HG03135 (cell line): Measurements from ENCODE around the gene SIPA1.

Experiments used
- ATAC-seq: cut with Tn5 transposase; IDR thresholded peaks from one replicate; pipeline ENCODE4 v1.9.1; 2021; ENCODE audit warnings: mild to moderate bottlenecking, moderate library complexity; ENCODE audit not compliant: unreplicated experiment

Gene SIPA1

DNA sequence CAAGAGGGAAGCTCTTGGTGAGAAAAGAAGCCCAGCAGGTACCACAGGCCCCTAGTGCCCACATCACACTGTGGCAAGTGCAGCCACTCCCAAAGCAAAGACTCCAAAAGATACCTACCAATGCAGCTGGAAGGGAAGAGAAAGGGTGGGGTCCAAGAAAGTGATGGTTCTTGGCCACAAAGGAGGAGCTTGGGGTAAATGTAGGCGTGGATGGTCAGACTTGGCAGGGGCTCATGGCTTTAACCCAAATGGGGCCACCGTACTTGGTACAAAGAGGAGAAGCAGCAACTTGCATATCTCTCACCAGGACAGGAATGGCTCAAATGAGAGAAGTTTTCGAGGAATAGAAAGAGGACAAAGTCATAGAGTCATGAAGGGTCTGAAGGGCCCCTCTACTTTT lies 28.7 kb upstream of the SIPA1 start:
- no peak for ATAC-seq

DNA sequence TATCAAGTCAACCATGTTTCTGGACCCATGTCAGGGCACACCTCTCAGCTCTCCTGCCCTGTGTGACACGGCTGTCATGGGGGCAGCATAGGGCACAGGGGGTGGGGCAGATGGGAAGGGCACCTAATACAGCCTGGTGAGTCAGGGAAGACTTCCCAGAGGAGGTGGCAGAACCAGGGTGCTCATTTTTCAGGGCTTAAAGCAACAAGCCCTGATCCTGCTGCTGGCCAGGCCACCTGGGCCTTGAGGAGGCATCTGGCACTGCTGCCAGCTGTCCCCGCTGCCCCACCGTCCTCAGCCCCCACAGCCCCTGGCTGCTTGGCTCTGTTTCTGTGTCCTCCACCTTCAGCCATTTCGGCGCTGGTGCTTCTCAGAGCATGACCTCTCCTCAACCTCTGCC lies 28.2 kb upstream of the SIPA1 start:
- ATAC-seq = no peak

DNA sequence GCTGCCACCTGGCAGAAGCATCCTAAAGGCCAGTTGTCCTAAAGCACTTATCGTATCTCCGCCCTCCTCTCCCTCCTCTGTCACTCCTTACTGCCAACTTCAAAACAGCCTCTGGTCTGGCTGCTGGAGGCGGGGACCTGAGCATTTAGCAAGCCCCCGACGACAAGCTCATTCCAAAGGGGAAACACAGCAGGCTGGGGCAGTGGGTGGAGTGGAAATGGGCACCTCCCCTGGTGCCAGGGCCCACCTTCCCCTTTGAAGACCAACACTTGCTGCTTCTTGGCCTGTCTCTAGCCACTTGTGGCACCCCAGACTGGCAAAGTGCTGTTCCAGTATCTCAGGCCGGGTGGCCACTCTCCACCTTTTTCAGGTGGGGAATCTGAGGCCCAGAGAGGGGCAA lies 27.5 kb upstream of the SIPA1 start:
- no peak for ATAC-seq

DNA sequence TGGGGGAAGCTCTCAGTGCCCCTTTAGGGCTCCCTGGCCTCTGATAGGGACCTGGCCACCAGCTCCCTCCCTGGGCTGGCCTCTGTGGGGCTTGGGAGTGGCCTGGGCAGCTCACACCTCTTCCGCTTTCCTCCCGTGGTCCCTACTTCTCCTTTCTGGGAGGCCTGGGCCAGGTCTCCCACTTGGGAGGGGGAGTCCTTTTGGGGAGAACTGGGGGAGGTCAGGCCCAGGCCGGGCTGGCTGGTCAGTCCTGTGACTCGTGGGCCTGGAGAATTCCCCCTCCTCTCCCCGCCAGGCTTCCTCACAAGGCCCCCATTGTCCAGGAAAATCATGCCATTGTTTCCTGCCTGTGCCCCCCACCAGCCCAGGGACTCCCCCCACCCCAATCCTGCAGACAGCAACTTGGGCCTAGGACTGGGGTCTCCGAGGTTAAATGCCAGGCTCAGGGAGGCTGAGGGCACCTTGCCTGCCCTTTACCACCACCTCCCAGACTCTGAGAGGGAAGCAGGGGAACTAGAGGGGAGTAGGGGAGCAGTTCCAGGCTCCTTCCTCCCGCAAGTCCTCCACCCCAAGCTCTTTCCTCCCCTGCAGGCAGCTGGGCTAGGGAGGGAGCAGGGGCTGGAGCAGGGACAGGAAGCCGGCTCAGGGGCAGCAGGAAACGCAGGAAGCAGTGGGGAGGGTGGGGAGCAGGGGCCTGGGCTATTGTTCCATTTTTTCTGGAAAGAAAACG lies 26.7 kb upstream of the SIPA1 start:
- no peak for ATAC-seq

DNA sequence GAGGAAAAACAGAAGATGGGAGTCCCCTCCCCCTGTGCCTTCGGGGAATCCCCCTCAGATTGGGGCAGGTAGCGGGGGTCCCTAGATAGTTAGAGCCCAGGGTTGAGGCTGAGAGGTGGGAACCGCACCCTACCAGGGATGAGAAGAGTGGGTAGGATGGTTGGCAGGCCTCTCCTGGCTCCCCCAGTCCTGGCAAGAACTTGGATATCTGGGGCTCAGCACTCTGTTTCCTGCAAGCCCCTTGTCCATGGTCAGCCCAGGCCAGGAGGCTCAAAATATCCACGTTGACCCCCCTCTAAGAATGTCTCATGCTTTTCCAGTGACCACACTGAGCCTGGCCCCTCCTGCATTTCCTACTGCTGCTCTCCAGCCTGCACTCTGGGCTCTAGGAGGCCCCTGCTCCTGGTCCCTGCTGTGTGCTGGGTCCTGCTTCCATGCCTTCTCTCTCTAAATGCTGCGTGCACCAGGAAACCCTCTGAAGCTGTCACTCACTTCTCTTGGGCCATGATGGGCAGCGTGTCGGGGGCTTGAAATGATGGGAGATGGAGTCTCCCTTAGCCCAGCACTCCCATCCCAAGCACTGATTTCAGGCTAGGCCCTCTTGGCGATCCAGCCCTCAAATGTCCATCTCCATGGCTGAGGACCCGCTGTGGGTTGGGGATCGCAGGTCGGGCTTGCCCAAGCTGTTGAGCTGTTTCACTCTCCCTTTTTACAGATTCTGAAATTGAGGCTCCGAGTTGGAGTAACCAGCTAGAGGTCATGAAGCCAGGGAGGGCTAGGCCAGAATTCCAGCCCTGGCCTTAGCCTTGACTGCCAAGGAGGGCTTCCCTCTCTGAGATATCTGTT lies 25.9 kb upstream of the SIPA1 start:
- no peak for ATAC-seq

DNA sequence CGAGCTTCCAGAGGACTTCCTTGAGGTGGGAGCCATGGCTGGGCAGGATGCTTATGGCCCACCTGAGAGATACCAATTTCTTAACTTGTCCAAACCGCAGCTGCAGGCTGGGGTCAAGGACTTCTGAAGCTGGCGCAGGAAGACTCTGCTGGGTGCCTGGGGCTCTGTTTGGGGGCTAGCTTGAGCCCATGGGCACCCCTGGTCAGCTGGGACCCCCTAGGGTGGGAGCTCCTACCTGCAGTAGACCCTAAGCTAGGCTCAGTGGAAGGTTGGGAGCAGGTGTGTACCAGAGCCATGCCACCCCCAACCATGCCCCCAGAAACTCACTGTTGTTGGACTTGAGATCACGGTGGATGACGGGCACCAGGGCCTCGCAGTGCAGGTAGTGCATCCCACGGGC lies 25.2 kb upstream of the SIPA1 start:
- ATAC-seq = no peak

DNA sequence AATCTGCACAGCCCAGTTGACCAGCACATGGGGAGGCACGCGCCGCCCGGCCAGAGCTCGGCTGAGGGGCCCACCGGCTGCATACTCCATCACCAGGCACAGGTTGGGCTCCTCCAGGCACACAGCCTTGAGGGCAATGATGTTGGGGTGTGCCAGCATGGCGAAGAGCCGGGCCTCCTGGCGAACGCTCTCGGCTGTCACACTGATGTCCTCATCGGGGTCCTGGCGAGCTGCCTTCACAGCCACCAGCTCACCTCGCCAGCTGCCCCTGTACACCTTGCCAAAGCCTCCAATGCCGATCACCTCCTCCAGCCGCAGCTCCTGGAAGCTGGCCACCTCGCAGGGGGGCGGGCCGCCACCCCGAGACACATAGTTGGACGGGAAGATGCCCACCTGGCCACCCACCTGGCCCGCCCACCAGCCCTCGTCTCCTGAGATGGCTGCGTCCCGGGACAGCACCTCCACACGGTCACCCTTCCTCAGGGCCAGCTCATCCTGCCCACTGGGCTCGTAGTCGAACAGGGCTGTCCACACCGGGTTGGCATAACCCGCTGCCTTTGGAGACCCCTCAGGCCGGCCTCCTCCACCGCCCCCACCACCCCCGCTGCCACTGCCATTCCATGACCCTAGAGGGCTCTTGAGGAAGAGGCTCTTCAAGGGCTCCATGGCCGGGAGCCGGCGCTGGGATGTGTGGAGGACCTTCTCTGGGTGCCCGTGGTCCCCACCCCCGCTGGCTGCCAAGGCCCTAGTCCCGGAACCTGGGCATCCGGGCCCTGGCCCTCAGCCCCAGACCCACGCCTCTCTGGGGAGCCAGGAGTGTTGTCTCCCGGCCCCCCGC lies 24.6 kb upstream of the SIPA1 start:
- ATAC-seq = no peak

DNA sequence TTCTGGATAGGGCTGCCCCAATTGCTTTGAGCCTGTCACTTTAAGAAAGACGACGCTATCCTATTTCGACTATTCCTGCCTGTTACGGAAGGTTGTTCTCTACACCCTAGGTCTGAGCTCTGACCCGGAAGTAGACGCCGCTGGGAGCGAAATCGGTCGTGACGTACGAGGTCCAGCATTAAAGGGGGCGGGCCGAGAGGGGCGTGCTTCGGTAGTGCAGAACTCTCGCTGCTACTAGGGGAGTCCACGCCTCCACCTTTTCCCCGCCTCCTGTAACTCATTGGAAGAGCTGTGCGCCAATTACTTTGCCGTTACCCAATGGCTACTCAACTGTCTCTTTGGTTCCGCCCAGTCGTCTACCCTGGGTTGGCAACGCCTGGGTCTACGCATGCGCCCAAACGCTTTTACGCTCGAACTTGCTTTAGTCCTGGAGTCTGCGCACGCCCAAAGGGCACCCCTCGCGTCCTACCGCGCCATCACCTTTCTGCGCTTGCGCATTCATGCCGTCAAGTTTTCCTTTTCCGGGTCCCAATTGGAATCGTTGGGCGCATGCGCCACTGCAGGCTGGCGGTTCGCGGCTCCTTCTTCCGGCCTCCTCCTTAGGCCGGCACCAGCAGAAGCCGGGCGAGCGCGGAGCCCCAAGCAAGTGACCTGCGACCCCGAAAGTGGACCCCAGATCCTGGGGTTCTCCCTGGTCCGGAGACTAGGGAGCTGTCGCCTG lies 22.5 kb upstream of the SIPA1 start, which contains the start of gene PCNX3:
Gene PCNX3 (plus strand): TSS at position 548 of the 721 bp plus-strand sequence. CDS start 536 bp downstream, outside the sequence.
- ATAC-seq = peak; percentile 79

DNA sequence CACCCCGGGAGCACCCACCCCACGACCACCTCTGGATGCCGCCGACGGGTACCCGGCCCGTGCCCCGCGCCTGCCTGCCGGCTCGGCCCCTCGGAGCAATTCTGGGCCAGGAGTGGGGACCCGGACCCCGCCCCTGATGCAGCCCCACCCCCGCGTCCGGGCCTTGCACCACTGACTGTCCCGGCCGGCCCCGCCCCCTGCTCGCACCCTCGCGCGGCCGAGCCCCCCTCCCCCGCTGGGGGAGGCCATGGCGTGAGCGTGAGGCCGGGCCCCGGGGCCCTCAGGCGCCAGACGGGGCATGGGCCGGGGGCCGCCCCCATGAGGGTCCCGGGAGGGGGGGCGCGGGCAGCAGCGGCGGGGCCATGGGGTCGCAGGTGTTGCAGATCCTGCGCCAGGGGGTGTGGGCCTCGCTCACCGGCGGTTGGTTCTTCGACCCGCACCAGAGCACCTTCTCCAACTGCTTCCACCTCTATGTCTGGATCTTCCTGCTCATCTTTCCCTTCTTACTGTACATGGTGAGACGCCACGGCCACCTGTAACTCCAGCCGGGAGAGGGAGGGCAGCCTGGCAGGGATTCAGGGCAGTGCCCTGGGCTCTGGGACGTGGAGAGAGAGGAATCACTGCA lies 21.8 kb upstream of the SIPA1 start:
- peak; percentile 3 for ATAC-seq

DNA sequence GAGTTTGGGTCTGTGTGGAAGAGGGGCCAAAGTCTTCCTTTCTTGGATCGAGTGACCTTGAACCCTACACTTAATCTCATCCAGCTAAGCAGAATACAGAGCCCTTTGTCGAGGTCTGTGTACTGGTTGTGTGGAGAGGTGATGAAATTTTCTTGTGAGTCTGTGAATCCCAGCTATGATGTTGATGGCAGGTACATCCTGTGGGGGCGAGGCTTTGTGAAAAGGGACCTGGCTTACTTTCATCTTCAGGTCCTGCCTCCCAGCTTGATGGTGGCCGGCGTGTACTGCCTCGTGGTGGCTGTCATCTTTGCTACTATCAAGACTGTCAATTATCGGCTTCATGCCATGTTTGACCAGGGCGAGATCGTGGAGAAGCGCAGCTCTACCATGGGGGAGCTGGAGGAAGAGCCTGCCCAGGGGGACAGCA lies 21.3 kb upstream of the SIPA1 start:
- ATAC-seq = no peak

DNA sequence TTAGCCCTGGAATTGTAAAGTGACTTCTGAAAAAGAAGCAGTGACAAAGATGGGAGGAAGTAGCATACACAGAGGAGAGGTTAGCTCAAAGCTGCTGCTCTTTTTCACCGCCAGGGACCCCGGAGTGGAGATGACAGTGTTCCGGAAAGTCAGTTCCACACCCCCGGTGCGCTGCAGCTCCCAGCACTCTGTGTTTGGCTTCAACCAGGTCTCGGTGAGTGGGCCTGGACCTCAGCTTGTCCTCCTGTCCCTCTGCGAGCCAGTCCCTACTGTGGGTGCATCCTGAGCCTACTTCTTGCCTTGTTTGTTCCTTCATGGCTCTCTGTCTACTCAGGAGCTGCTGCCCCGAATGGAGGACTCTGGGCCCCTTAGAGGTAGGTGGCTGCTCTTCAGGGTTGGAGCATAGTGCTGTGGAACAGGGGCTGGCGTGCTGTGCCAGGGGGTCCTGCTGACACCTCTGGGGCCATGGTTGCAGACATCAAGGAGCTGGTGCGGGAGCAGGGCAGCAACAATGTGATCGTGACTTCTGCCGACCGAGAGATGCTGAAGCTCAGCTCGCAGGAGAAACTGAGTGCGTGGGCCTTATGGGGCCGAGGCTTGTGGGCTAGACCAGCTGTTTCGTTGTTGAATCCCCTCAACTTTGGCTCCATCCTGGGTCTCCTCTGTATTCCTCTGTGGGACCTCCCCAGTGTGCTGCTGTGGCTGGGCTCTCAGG lies 20.6 kb upstream of the SIPA1 start:
- no peak for ATAC-seq

DNA sequence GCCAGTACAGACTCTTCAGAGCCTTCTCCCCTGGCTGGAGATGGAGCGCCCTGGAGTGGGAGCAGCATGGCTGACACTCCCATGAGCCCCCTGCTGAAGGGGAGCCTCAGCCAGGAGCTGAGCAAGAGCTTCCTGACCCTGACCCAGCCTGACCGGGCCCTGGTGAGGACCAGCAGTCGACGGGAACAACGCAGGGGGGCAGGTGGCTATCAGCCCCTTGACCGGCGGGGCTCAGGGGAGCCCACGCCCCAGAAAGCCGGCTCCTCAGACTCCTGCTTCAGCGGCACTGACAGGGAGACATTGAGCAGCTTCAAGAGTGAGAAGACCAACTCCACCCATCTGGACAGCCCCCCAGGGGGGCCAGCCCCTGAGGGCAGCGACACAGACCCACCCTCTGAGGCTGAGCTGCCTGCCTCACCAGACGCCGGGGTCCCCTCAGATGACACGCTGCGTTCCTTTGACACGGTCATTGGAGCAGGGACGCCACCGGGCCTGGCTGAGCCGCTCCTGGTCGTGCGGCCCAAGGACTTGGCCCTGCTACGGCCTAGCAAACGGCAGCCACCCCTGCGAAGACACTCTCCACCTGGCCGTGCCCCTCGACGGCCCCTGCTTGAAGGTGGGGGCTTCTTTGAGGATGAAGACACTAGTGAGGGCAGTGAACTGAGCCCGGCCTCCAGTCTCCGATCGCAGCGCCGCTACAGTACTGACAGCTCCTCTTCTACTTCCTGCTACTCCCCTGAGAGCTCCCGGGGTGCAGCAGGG lies 19.7 kb upstream of the SIPA1 start:
- ATAC-seq = no peak

DNA sequence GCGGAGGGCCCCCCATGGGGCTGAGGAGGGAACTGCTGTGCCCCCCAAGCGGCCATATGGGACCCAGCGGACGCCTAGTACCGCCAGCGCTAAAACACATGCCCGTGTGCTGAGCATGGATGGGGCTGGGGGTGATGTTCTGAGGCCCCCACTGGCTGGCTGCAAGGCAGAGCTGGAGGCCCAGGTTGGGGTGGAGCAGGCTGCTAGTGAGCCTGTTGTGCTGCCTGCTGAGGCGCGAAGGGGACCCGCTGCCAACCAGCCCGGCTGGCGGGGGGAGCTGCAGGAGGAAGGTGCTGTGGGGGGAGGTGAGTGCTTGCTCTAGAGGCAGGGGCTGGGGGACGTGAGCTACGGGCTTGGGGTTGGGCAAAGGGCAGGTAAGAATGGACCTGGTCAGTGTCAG lies 19.1 kb upstream of the SIPA1 start:
- no peak for ATAC-seq

DNA sequence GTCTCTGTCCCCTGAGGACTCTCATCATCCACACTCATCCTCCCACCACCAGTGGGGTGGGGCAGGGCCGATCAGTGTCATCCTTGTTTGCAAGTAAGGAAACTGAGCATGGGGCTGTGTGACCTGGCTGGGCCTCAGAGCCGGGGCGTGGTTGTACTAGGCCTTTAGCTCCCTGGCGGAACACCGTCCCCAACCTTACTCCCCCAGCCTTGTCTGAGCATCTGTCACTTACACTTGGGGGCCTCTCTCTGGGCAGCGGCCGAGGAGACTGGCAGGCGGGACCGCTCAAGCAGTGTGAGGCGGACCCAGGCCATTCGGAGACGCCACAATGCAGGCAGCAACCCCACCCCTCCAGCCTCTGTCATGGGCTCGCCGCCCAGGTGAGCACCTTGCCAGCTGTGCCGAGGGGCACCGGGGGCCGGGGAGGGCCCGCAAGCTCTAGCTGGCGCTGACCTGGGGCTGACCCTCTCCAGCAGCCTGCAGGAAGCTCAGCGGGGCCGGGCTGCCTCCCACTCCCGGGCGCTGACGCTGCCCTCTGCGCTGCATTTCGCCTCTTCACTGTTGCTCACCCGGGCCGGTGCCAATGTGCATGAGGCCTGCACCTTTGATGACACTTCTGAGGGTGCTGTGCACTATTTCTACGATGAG lies 18.5 kb upstream of the SIPA1 start:
- ATAC-seq = no peak

DNA sequence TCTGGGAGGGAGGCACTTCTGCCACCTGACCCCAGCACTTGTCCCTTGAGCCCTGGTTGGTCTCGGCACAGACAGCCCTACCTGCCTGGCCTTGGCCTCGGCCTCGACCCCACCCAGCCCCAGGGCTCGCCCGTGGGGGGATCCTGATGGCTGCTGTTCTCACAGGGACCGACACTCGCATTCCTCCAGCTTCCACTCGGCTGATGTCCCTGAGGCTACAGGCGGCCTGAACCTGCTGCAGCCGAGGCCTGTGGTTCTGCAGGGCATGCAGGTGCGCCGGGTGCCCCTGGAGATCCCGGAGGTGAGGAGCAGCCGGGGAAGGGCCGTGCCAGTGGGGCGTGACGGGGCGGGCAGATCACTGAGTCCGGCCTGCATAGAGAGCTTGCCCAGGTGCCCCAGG lies 17.2 kb upstream of the SIPA1 start:
- ATAC-seq = no peak

DNA sequence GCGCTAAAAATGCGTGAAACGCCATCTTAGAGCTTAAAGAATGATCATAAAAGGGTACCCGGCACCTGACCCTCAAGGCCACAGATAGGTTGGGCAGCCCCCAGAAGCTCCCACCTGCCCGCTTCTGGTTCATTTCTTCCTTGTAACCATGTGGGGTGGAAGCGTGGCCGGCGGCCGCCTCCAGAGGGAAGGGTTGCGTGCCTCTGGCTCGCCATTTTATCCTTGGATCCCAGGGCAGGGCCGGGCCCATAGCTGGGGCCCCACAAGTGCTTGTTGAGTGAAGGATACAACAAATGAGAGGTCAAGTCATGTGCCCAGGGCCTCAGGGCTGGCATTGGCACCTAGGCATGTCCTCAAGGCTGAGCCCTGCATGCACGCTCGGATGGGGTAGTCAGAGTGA lies 16.4 kb upstream of the SIPA1 start:
- ATAC-seq = no peak

DNA sequence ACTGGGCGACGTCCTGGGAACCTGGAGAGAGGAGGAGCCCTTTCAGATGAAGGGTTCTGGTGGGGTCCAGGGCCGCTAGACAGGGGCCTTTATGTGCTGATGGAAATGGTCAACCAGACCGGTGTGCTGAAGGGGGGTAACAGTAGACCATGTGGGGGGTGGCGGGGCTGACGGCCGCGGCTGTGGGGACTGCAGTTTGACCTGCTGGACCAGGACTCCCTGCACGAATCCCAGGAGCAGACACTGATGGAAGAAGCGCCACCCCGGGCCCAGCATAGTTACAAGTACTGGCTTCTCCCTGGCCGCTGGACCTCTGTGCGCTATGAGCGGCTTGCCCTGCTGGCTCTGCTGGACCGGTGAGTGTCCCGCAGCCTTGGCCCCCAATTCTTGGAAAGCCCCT lies 15.9 kb upstream of the SIPA1 start:
- no peak for ATAC-seq

DNA sequence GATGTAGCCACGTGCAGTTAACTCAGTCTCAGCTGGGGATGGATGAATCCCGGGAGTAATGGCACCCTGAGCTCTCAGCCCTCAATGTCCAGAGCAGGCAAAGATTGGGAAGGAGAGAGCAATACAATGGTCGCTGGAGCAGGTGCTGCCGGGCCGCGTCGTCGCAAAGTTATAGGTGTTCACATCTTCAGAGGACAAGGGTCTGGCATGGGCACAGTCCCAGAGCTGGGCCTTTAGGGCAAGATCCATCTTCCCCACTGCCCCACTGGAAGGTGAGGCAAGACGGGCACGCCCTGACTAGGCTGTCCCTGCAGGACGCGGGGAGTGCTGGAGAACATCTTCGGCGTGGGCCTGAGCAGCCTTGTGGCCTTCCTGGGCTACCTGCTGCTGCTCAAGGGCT lies 14.7 kb upstream of the SIPA1 start:
- ATAC-seq = no peak
